ENCODE measurements around the gene YTHDF2. TPM values are rescaled to one million over a fixed set of nuclear protein-coding genes. Genes with fewer than 3 reads are reported as not detected.

The YTHDF2 gene
- total RNA-seq, 4 donors from 2014 or later: 35.6 to 50.6 (median 47.0) TPM

DNA sequence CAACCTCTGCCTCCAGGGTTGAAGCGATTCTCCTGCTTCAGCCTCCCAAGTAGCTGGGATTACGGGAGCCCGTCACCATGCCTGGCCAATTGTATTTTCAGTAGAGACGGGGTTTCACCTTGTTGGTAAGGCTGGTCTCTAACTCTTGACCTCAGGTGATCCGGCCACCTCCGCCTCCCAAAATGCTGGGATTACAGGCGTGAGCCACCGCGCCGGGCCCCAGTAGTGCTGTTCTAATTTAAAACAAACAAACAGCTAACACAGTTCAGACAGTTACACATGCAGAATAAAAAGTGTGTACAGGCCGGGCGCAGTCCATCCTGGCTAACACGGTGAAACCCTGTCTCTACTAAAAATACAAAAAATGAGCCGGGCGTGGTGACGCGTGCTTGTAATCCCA is 39.6 kb downstream of the YTHDF2 start:
- no peak for ATAC-seq
- no peaks in the 10 kb centered on the region for H3K9me3 ChIP-seq
- no peaks in the 10 kb centered on the region for H3K27me3 ChIP-seq
- no peak overlapping the region for H3K27ac ChIP-seq
- peaks cover 0 to under 1% of the 10 kb centered on the region in 2 donors for H3K36me3 ChIP-seq
- intact Hi-C loops (cut with DNase I; ENCODE audit: low total_unique reads) (no loop called here), in situ Hi-C loops (cut with MboI; ENCODE audit: low sequenced_read_pairs in 4 of 4) (loop anchor here in 1 of 4 donors (25.0 kb wide), 1 partner anchor 1911 kb away; no protein-coding TSS in a partner anchor)
- H3K4me1 ChIP-seq: no peaks in the 10 kb centered on the region
- no peak overlapping the region for H3K4me3 ChIP-seq
- TF ChIP-seq POLR2A (IDR thresholded peaks at IDR 0.05) (no peak), CTCF (IDR thresholded peaks at IDR 0.05 in 4 of 5, conservative IDR thresholded peaks at IDR 0.05 in 1 of 5) (no peak)
- DNase-seq: no peak

DNA sequence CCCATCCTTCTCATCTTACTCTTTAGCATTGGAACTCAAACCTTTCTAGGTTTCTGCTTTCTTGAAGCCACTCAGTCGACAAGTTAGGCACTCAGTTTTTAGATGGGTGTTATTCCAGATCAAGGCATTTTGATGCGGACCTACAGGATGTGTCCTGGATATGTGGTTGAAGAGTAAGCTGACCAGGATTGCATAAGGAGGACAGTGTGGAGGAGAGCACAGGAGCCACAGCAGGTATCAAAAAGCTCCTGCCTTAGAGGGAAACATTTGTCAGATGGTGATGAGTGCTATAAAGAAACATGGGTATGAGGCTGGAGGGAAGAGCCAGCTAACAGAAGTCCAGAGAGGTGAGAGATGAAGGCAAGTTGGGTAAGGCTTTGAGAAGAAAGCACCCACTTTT is 41.3 kb downstream of the YTHDF2 start:
- no peaks in the 10 kb centered on the region for H3K4me1 ChIP-seq
- H3K36me3 ChIP-seq: no peaks in the 10 kb centered on the region
- intact Hi-C loops (cut with DNase I; ENCODE audit: low total_unique reads) (no loop called here), in situ Hi-C loops (cut with MboI; ENCODE audit: low sequenced_read_pairs in 4 of 4) (loop anchor here in 1 of 4 donors (25.0 kb wide), 1 partner anchor 1909 kb away; no protein-coding TSS in a partner anchor)
- no peak for DNase-seq
- H3K4me3 ChIP-seq: no peak overlapping the region
- no peak for TF ChIP-seq POLR2A (IDR thresholded peaks at IDR 0.05)
- no peak overlapping the region for H3K27ac ChIP-seq
- ATAC-seq: no peak
- no peaks in the 10 kb centered on the region for H3K27me3 ChIP-seq
- no peaks in the 10 kb centered on the region for H3K9me3 ChIP-seq

DNA sequence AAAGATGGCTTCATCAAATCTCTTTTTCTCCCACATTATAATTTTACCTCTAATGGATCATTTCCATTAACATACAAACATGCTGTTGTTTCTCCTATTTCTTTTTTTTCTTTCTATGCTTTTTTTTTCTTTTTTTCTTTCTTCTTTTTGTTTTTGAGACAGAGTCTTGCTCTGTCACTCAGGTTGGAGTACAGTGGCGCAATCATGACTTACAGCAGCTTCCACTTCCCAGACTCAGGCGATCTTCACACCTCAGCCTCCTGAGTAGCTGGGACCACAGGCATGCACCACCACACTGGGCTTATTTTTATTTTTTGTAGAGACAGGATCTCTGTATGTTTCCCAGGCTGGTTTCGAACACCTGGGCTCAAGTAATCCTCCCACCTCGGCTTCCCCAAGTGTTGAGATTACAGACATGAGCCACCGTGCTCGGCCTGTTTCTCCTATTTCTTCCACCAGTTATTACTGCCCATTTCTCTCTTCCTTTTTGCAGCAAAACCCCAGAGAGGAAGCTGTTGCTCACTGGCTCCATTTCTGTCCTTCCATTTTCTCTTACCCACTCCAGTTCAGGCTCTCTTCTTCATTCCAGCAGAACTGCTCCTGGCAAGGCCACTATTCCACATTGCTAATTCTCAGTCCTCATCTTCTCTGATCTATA is 43.1 kb downstream of the YTHDF2 start:
- H3K4me1 ChIP-seq: no peaks in the 10 kb centered on the region

DNA sequence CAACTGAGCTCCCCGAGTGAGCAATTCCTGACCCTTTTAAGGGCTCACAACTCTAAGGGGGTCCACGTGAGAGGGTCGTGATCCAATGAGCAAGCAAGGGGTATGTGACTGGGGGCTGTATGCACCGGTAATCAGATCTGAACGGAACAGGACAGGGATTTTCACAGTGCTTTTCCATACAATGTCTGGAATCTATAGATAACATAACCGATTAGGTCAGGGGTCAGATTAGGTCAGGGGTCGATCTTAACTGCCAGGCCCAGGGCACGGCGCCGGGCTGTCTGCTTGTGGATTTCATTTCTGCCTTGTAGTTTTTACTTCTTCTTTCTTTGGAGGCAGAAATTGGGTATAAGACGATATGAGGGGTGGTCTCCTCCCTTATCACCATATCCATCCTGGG is 44.6 kb downstream of the YTHDF2 start:
- Histone ChIP-seq H3K4me1 (no peaks in the 10 kb centered on the region), H3K36me3 (no peaks in the 10 kb centered on the region), H3K27ac (no peak overlapping the region), H3K4me3 (no peak overlapping the region), H3K9me3 (no peaks in the 10 kb centered on the region), H3K27me3 (no peaks in the 10 kb centered on the region)
- ATAC-seq (no peak), DNase-seq (no peak)
- intact Hi-C loops (cut with DNase I; ENCODE audit: low total_unique reads): no loop called here
- TF ChIP-seq CTCF (IDR thresholded peaks at IDR 0.05 in 4 of 5, conservative IDR thresholded peaks at IDR 0.05 in 1 of 5): no peak
- TF ChIP-seq POLR2A (IDR thresholded peaks at IDR 0.05): no peak
- in situ Hi-C loops (cut with MboI; ENCODE audit: low sequenced_read_pairs in 4 of 4): loop anchor here (5.0 to 25.0 kb wide), 4 partner anchors 96 to 1906 kb away; no protein-coding TSS in a partner anchor

More for the DNA sequence above, 43.1 kb downstream of the YTHDF2 start:
- Histone ChIP-seq H3K4me3 (no peak overlapping the region), H3K36me3 (no peaks in the 10 kb centered on the region), H3K27ac (no peak overlapping the region), H3K9me3 (no peaks in the 10 kb centered on the region), H3K27me3 (no peaks in the 10 kb centered on the region)
- DNase-seq (no peak), ATAC-seq (no peak)
- intact Hi-C loops (cut with DNase I; ENCODE audit: low total_unique reads) (no loop called here), in situ Hi-C loops (cut with MboI; ENCODE audit: low sequenced_read_pairs in 4 of 4) (loop anchor here (5.0 to 25.0 kb wide), 4 partner anchors 97 to 1907 kb away; no protein-coding TSS in a partner anchor)
- no peak for TF ChIP-seq POLR2A (IDR thresholded peaks at IDR 0.05)

DNA sequence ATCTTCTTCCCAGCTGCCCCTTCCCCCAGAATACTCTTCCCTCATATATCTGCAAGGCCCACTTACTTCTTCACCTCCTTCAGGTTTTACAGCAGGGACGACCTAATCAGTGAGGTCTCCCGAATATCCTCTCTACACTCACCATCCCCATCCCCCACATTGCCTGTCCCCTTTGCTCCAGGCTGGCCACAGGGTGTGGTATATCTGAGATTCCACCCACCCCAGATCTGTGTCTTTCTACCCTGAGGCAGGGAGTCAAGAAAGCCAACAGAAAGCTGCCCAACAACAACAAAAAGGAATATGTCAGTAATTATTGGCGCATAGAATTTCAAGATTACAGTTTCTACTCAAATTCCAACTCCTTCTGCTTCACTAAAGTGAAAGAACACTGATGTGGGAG is 45.3 kb downstream of the YTHDF2 start:
- Histone ChIP-seq H3K9me3 (no peaks in the 10 kb centered on the region), H3K36me3 (no peaks in the 10 kb centered on the region), H3K27me3 (no peaks in the 10 kb centered on the region), H3K4me1 (no peaks in the 10 kb centered on the region), H3K4me3 (no peak overlapping the region), H3K27ac (no peak overlapping the region)
- intact Hi-C loops (cut with DNase I; ENCODE audit: low total_unique reads) (no loop called here), in situ Hi-C loops (cut with MboI; ENCODE audit: low sequenced_read_pairs in 4 of 4) (loop anchor here (5.0 to 25.0 kb wide), 4 partner anchors 95 to 1905 kb away; no protein-coding TSS in a partner anchor)
- no peak for ATAC-seq
- no peak for DNase-seq
- TF ChIP-seq POLR2A (IDR thresholded peaks at IDR 0.05) (no peak), CTCF (IDR thresholded peaks at IDR 0.05 in 4 of 5, conservative IDR thresholded peaks at IDR 0.05 in 1 of 5) (no peak)

Data from gastrocnemius medialis (tissue), 4 donors.